HG03432 (cell line): ENCODE data around the gene MAPK10.
"Not testable (repeated sequence)": the region's sequence is repeated elsewhere in the genome, so short reads cannot be mapped to it uniquely, and the experiment has no call there.

Source experiments
- ATAC-seq: cut with Tn5 transposase; IDR thresholded peaks from one replicate; pipeline ENCODE4 v1.9.1; 2021; ENCODE audit warnings: mild to moderate bottlenecking, moderate library complexity; ENCODE audit not compliant: unreplicated experiment

MAPK10 gene

GRCh38 chr4:86344127-86344526 lies 15.7 kb downstream of the MAPK10 start:
- ATAC-seq, result no peak

DNA sequence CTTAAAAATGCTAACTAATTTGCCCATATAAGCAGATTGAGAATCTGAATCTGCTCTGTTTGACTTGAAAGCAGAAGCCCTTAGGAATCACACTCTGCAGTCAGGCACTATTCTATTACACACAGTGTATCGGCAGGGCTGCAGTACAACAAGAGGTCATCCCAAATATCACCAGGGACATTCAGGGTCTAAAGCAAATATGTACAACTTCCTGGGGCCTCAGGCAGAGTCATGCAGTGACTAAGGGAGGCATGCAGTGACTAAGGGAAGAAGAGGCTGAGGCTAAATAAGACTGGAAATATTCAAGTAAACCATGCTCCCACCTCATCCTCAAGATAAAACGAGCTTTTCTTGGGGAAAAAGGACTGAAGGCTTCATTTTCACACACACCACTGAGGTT lies 20.9 kb downstream of the MAPK10 start:
- ATAC-seq, result no peak

GRCh38 chr4:86338521-86338920 lies 21.3 kb downstream of the MAPK10 start:
- no peak for ATAC-seq

- ATAC-seq, result no peak
Measured at GRCh38 chr4:86334020-86334750, 25.7 kb downstream of the MAPK10 start.

- no peak for ATAC-seq
Measured at GRCh38 chr4:86333236-86333635, 26.6 kb downstream of the MAPK10 start.

- no peak for ATAC-seq
Measured at GRCh38 chr4:86330961-86331742, 28.7 kb downstream of the MAPK10 start.

- not testable (repeated sequence) for ATAC-seq
Measured at GRCh38 chr4:86330411-86330810, 29.4 kb downstream of the MAPK10 start.

DNA sequence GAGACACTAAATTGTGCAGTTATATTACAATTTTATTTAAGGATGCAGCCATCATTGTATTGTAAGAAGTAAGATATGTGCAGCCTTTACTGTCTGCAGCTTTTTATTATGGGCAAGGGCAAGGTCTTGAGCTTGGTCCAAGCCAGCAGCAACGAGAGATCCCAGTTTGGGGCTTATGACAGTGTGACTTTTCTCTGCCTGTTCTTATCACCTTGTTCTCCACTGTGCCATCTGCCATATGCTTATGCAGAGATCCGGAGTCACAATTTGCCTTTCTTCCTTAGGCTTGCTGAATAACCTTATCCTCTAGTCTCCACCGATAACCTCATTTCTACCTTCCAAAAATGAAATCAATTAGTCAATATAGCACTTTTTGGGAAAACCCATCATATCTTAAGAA lies 30.4 kb downstream of the MAPK10 start:
- no peak for ATAC-seq

DNA sequence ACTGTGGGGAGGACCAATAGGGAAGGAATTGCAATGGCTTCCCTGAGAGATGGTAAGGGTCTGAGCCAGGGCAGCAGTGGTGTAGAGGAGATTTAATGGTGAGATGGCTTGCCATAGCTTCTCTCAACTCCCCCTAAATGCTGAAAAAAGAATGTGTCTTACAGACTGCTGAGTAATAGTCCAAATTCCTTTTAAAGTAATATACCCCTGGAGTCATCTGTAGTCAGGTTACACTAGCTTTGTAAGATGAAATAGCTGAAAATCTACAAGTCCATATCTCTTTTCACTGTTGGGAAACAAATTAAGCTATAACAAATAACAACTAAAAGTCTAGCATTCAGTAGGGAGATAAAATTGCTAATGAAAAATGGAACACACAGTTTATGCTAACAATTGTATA lies 33.5 kb downstream of the MAPK10 start:
- ATAC-seq, result no peak

DNA sequence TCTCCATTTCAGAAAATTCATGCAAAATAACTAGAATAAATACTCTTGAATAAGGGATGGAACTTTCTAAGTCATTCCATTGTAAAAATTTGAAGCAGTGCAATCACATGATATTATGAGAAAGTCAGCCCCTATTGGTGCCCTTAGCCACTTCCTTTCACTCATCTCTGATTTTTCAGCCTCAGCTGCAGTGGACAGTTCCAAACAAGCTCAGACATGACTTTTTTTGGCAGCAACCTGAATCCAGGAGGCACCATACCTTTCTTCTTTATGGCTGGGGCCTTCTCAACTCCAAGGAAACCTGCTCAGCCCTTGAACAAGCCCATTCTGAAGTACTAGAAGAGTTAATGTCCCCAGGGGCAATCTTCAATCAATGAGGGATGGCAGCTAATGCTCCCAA lies 40.5 kb downstream of the MAPK10 start:
- ATAC-seq, result no peak

DNA sequence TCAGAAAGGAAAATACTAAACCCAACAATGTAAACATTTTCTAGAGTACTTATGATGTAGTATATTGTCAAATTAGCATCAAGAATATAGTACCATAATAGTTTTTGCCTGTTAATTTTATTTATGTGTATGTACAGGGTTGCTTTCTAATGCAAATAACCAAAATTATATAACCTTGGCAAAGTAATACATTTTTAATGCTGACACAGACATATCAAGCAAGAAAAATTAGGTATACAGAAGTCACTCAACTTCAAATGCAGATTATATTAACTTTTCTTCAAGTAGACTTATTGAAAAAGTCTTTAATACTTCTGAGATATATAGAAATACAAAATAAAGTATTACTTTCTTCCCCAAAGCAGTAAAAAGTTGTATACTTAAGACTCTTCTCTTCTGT lies 44.3 kb downstream of the MAPK10 start:
- ATAC-seq, result no peak

DNA sequence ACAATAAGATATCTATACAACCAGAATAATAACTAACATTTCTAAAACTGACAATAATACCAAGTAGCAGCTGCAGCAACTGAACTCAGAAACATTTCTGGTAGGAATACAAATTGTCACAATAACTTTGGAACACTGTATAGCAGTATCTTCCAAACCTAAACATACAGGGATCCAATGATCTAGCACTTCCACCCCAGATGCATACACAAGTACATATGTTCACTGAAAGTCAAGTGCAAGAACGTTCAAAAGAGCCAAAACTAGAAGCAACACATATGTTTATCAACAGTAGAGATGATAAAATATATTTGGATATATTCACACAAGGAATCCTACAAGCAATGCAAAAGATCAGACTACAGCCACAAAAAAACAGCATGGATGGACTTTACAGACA lies 46.2 kb downstream of the MAPK10 start:
- ATAC-seq, result no peak

DNA sequence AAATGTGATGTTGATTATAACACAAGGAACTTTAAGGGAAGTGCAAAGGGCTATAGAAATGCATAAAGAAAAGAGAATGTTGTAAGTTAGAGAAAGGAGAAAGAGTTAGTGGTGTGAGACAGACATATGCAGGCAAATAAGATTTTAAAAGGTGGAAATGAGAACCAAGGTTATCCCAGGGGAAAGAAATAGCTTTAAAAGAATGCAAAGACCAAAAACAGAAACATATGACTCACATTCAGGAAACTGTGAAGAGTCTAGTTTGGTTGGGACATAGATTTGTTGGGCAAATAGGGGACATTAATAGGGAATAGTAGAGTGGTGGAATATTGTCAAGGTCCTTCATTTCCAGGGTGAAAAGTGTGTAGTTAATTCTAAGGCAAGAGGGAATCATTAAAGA lies 52.4 kb downstream of the MAPK10 start:
- ATAC-seq, result no peak

DNA sequence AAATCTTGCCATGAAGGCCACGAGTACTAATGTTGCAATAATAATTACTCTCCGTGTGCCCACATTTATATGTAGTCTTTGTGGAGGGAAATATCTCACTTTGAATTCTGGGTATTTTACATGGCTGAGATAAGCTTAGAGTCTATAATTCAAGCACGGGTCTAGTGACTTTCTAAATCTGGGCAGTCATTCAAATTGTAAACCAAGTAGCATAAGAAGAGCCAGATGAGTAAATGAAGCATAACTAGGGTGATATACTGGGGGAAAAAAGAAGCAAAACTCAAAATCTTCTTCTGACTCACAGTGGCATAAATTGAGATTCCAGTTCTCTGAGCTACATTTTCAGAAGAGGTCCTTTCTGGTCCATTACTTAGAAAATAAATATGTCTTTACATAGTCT lies 53.0 kb downstream of the MAPK10 start:
- no peak for ATAC-seq

- no peak for ATAC-seq
Measured at GRCh38 chr4:86302830-86303229, 57.0 kb downstream of the MAPK10 start.

DNA sequence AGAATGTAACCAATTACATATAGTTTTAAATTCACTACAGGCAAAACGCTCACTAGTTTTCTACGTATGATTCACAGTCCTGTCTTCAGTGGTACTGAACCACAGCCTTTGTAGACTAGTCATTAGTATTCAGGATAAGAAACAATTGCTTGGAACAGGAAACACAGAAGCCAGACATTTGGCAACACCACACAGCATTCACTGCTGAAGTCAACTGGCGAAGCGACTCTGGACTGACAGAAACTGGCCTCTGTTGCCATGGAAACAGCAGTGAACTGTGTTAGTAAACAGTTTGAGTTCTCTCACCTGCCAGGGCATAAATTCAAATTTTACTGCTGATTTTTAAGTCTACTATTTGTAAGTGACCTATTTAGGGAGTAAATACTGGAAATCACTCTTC lies 57.6 kb downstream of the MAPK10 start:
- ATAC-seq, result no peak

DNA sequence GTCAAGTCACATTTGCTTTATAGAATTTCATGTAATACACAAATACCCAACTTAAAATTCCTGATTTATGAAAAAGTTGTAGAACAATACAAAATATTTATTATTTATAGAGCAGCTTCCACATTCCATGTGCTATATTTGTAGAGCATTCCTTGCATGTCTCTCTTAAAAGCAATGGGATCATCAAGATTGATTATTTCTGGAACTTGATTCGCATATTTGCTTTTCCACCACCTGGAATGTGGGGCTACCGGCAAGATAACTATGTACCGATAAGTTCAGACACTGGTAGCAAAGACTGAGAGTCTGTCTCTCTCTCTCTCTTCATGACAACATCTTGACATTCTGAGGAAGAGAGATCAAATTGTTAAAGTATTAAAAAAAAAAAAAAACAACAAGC lies 59.3 kb downstream of the MAPK10 start:
- no peak for ATAC-seq

DNA sequence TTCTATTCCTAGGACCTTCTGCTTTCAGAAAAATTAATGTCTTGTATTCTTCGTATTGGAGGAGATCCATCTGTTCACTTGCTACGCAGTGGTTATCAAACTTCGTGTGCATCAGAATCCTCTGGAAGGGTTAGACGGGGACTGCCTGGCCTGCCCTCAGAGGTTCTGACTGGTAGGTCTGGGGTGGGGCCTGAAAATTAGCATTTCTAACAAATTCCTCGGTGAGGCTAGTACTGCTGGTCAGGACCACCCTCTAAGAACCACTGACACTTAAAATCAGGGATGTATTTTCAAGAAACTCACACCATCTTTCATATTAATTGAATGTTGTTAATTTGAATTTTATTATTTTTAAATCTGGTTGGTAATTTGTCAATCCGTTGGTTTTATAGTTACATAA lies 63.0 kb downstream of the MAPK10 start:
- ATAC-seq, result no peak

DNA sequence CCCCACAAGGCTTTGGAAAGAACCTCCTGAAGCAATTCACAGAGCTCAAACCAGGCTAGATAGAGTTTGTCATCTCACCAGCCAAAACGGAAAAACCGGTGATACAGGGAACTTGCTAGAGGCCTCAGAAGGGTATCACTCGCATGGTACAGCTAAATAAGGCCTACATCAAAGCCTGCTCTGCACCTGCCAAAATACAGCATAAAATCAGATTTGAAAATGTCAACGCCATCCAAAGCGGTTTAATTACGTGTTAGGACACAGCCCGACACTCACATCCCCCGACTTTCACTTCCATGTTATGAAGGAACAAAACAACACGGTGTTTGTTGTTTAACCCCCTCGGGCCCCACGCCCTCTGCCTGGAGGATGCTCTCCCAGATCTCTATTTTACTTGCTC lies 65.0 kb downstream of the MAPK10 start:
- no peak for ATAC-seq

DNA sequence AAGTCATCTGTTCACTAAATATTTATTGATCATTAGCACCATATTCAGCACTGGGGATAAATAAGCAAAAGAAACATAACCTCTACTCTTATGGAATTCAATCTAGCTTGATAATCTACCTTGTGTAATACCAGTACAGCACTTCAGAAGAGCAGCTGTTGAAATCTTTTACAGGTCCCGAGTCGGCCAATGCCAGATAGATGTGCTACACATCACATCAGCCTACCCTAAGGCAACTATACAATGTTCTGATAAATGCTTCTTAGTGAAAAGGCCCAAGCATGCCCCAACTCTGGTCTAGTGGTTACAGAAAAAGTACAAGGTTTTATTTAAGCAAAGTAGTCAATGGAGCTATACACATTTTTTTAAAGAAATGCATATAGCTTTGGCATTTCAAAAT lies 68.7 kb downstream of the MAPK10 start:
- no peak for ATAC-seq

- ATAC-seq, result no peak
Measured at GRCh38 chr4:86286726-86287125, 73.1 kb downstream of the MAPK10 start.

DNA sequence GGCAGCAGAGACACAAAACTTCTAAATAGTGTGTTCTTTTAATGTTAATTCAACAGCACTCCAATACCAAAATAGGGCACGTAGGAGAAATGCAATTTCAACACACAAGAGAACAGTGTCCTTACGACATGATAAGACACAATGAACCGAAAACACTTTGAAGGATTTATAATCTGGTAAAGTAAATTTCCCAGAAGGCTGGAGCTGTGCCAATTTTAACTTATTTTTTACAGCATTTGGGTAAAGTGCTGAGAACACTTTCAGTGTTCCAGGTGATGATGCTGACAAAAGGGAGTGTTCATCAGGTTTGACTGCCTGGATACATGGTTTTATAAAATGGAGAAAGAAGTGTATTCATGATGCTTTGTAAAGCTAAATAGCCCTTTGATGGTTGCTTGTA lies 76.5 kb downstream of the MAPK10 start:
- ATAC-seq, result no peak

GRCh38 chr4:86280246-86280645 lies 79.6 kb downstream of the MAPK10 start:
- no peak for ATAC-seq
